ENCODE measurements around the gene RBPJ. TPM values are rescaled to one million over a fixed set of nuclear protein-coding genes. Genes with fewer than 3 reads are reported as not detected.
"Not testable (repeated sequence)": the region's sequence is repeated elsewhere in the genome, so short reads cannot be mapped to it uniquely, and the experiment has no call there.

RBPJ gene
- total RNA-seq, 2 donors from 2014 or later: 179 to 212 TPM

GRCh38 chr4:26334366-26334765, 13.6 kb downstream of the RBPJ start:
- DNase-seq (ENCODE audit: low spot score) (no peak), ATAC-seq (no peak)
- no peaks in the 10 kb centered on the region for H3K9me3 Mint-ChIP-seq
- no peaks in the 10 kb centered on the region for H3K36me3 Mint-ChIP-seq
- H3K27me3 Mint-ChIP-seq: no peaks in the 10 kb centered on the region
- no peak overlapping the region for H3K27ac Mint-ChIP-seq
- H3K4me3 Mint-ChIP-seq: no peak overlapping the region
- H3K4me1 Mint-ChIP-seq (ENCODE audit: low read depth in 2 of 2): peaks cover 35 to 46% of the 10 kb centered on the region in 2 donors

- no peak overlapping the region for H3K27ac Mint-ChIP-seq
- no peak for DNase-seq (ENCODE audit: low spot score)
- H3K27me3 Mint-ChIP-seq: no peaks in the 10 kb centered on the region
- H3K4me3 Mint-ChIP-seq: no peak overlapping the region
- H3K36me3 Mint-ChIP-seq: no peaks in the 10 kb centered on the region
- H3K9me3 Mint-ChIP-seq: no peaks in the 10 kb centered on the region
- peak in 1 of 2 donors; percentile 51 for ATAC-seq
- H3K4me1 Mint-ChIP-seq (ENCODE audit: low read depth in 2 of 2): peaks cover 45 to 52% of the 10 kb centered on the region in 2 donors
Measured at GRCh38 chr4:26337612-26338011, 16.8 kb downstream of the RBPJ start.

GRCh38 chr4:26342328-26343037, 21.7 kb downstream of the RBPJ start:
- ATAC-seq (peak in 1 of 2 donors; percentile 67), DNase-seq (ENCODE audit: low spot score) (no peak)
- H3K9me3 Mint-ChIP-seq: no peaks in the 10 kb centered on the region
- no peaks in the 10 kb centered on the region for H3K36me3 Mint-ChIP-seq
- H3K27me3 Mint-ChIP-seq: no peaks in the 10 kb centered on the region
- H3K4me1 Mint-ChIP-seq (ENCODE audit: low read depth in 2 of 2): peaks cover 51 to 53% of the 10 kb centered on the region in 2 donors
- no peak overlapping the region for H3K4me3 Mint-ChIP-seq
- H3K27ac Mint-ChIP-seq: peak overlapping the region in 1 of 2 donors; percentile 15

- Mint-ChIP-seq H3K4me1 (ENCODE audit: low read depth in 2 of 2) (peaks cover 48 to 54% of the 10 kb centered on the region in 2 donors), H3K4me3 (no peak overlapping the region), H3K36me3 (no peaks in the 10 kb centered on the region), H3K27ac (peak overlapping the region in 1 of 2 donors; percentile 15), H3K9me3 (no peaks in the 10 kb centered on the region), H3K27me3 (no peaks in the 10 kb centered on the region)
- ATAC-seq (no peak), DNase-seq (ENCODE audit: low spot score) (no peak)
Measured at GRCh38 chr4:26343038-26343398, 22.2 kb downstream of the RBPJ start.

- H3K4me1 Mint-ChIP-seq (ENCODE audit: low read depth in 2 of 2): peaks cover 51 to 59% of the 10 kb centered on the region in 2 donors
- no peak overlapping the region for H3K4me3 Mint-ChIP-seq
- H3K27ac Mint-ChIP-seq: no peak overlapping the region
- no peaks in the 10 kb centered on the region for H3K27me3 Mint-ChIP-seq
- no peaks in the 10 kb centered on the region for H3K9me3 Mint-ChIP-seq
- H3K36me3 Mint-ChIP-seq: no peaks in the 10 kb centered on the region
- ATAC-seq (no peak), DNase-seq (ENCODE audit: low spot score) (no peak)
Measured at GRCh38 chr4:26344901-26345564, 24.2 kb downstream of the RBPJ start.

- H3K36me3 Mint-ChIP-seq: no peaks in the 10 kb centered on the region
- DNase-seq (ENCODE audit: low spot score) (no peak), ATAC-seq (no peak)
- peak overlapping the region in 1 of 2 donors; percentile 12 for H3K27ac Mint-ChIP-seq
- no peak overlapping the region for H3K4me3 Mint-ChIP-seq
- no peaks in the 10 kb centered on the region for H3K27me3 Mint-ChIP-seq
- H3K9me3 Mint-ChIP-seq: no peaks in the 10 kb centered on the region
- peaks cover 54 to 60% of the 10 kb centered on the region in 2 donors for H3K4me1 Mint-ChIP-seq (ENCODE audit: low read depth in 2 of 2)
Measured at GRCh38 chr4:26345565-26345938, 24.7 kb downstream of the RBPJ start.

- no peak overlapping the region for H3K4me3 Mint-ChIP-seq
- ATAC-seq (no peak), DNase-seq (ENCODE audit: low spot score) (no peak)
- H3K27me3 Mint-ChIP-seq: no peaks in the 10 kb centered on the region
- no peaks in the 10 kb centered on the region for H3K36me3 Mint-ChIP-seq
- H3K27ac Mint-ChIP-seq: peak overlapping the region in 1 of 2 donors; percentile 12
- no peaks in the 10 kb centered on the region for H3K9me3 Mint-ChIP-seq
- peaks cover 52 to 55% of the 10 kb centered on the region in 2 donors for H3K4me1 Mint-ChIP-seq (ENCODE audit: low read depth in 2 of 2)
Measured at GRCh38 chr4:26346203-26346620, 25.4 kb downstream of the RBPJ start.

- no peaks in the 10 kb centered on the region for H3K36me3 Mint-ChIP-seq
- no peaks in the 10 kb centered on the region for H3K27me3 Mint-ChIP-seq
- peaks cover 35 to 41% of the 10 kb centered on the region in 2 donors for H3K4me1 Mint-ChIP-seq (ENCODE audit: low read depth in 2 of 2)
- no peak for DNase-seq (ENCODE audit: low spot score)
- no peak overlapping the region for H3K4me3 Mint-ChIP-seq
- no peak for ATAC-seq
- no peak overlapping the region for H3K27ac Mint-ChIP-seq
- H3K9me3 Mint-ChIP-seq: no peaks in the 10 kb centered on the region
Measured at GRCh38 chr4:26349496-26349895, 28.7 kb downstream of the RBPJ start.

GRCh38 chr4:26351685-26352084, 30.9 kb downstream of the RBPJ start:
- H3K36me3 Mint-ChIP-seq: no peaks in the 10 kb centered on the region
- ATAC-seq (no peak), DNase-seq (ENCODE audit: low spot score) (no peak)
- H3K27ac Mint-ChIP-seq: no peak overlapping the region
- H3K4me3 Mint-ChIP-seq: no peak overlapping the region
- H3K9me3 Mint-ChIP-seq: no peaks in the 10 kb centered on the region
- no peaks in the 10 kb centered on the region for H3K27me3 Mint-ChIP-seq
- peaks cover 22 to 32% of the 10 kb centered on the region in 2 donors for H3K4me1 Mint-ChIP-seq (ENCODE audit: low read depth in 2 of 2)

- Mint-ChIP-seq H3K9me3 (no peaks in the 10 kb centered on the region), H3K27me3 (no peaks in the 10 kb centered on the region), H3K36me3 (no peaks in the 10 kb centered on the region), H3K4me1 (ENCODE audit: low read depth in 2 of 2) (peaks cover 12 to 20% of the 10 kb centered on the region in 2 donors), H3K27ac (no peak overlapping the region), H3K4me3 (no peak overlapping the region)
- ATAC-seq: no peak
- no peak for DNase-seq (ENCODE audit: low spot score)
Measured at GRCh38 chr4:26354491-26354890, 33.7 kb downstream of the RBPJ start.

- no peaks in the 10 kb centered on the region for H3K27me3 Mint-ChIP-seq
- no peak overlapping the region for H3K4me3 Mint-ChIP-seq
- ATAC-seq: no peak
Measured at GRCh38 chr4:26355392-26356052, 34.7 kb downstream of the RBPJ start.

GRCh38 chr4:26356081-26356501, 35.3 kb downstream of the RBPJ start:
- H3K9me3 Mint-ChIP-seq: no peaks in the 10 kb centered on the region
- H3K27me3 Mint-ChIP-seq: no peaks in the 10 kb centered on the region
- ATAC-seq: peak; percentile 61 to 70
- no peak overlapping the region for H3K27ac Mint-ChIP-seq
- no peak for DNase-seq (ENCODE audit: low spot score)
- no peaks in the 10 kb centered on the region for H3K36me3 Mint-ChIP-seq
- H3K4me3 Mint-ChIP-seq: no peak overlapping the region
- H3K4me1 Mint-ChIP-seq (ENCODE audit: low read depth in 2 of 2): peaks cover 11 to 17% of the 10 kb centered on the region in 2 donors

More at GRCh38 chr4:26355392-26356052, 34.7 kb downstream of the RBPJ start:
- Mint-ChIP-seq H3K9me3 (no peaks in the 10 kb centered on the region), H3K36me3 (no peaks in the 10 kb centered on the region), H3K27ac (no peak overlapping the region), H3K4me1 (ENCODE audit: low read depth in 2 of 2) (peaks cover 7 to 15% of the 10 kb centered on the region in 2 donors)
- DNase-seq (ENCODE audit: low spot score): no peak

GRCh38 chr4:26359521-26359920, 38.7 kb downstream of the RBPJ start:
- peaks cover 11 to 13% of the 10 kb centered on the region in 2 donors for H3K4me1 Mint-ChIP-seq (ENCODE audit: low read depth in 2 of 2)
- H3K4me3 Mint-ChIP-seq; H3K36me3 Mint-ChIP-seq; DNase-seq (ENCODE audit: low spot score); ATAC-seq; H3K9me3 Mint-ChIP-seq; H3K27me3 Mint-ChIP-seq; H3K27ac Mint-ChIP-seq: not testable (repeated sequence)

GRCh38 chr4:26360273-26360672, 39.5 kb downstream of the RBPJ start:
- no peak overlapping the region for H3K4me3 Mint-ChIP-seq
- peaks cover 11 to 13% of the 10 kb centered on the region in 2 donors for H3K4me1 Mint-ChIP-seq (ENCODE audit: low read depth in 2 of 2)
- ATAC-seq: no peak
- no peaks in the 10 kb centered on the region for H3K27me3 Mint-ChIP-seq
- no peak for DNase-seq (ENCODE audit: low spot score)
- no peaks in the 10 kb centered on the region for H3K9me3 Mint-ChIP-seq
- no peaks in the 10 kb centered on the region for H3K36me3 Mint-ChIP-seq
- H3K27ac Mint-ChIP-seq: no peak overlapping the region

All from natural killer cell treated with Interleukin-12 subunit alpha and Interleukin-12 subunit beta and Interleukin-15 and Interleukin-18, amount 100 ng/mL, for 72 hours (primary cell).